GM12891 (cell line): Measurements from ENCODE around the gene CDHR5.
"Not testable (repeated sequence)": the region's sequence is repeated elsewhere in the genome, so short reads cannot be mapped to it uniquely, and the experiment has no call there.

ENCODE experiments used
- DNase-seq: peaks from one replicate; pipeline ENCODE4 v3.0.0; 2011; ENCODE audit warnings: low spot score; ENCODE audit not compliant: insufficient read length
- FAIRE-seq: peaks from 2 replicates; lab custom pipeline; 2011; peaks lifted over from hg19 to GRCh38; lab: Jason Lieb, UNC
- PAX5 ChIP-seq: IDR thresholded peaks from 2 replicates; pipeline ENCODE4 v1.6.1; 2011; ENCODE audit warnings: low read length, moderate library complexity, mild to moderate bottlenecking; ENCODE audit not compliant: insufficient read depth, severe bottlenecking
- POLR2A ChIP-seq: IDR thresholded peaks from 2 replicates; pipeline ENCODE4 v1.6.1; 2011; ENCODE audit warnings: low read depth, low read length, control low read depth
- POLR2AphosphoS5 ChIP-seq: IDR thresholded peaks from 2 replicates; pipeline ENCODE4 v1.6.1; 2011; ENCODE audit warnings: low read depth, low read length, control low read depth
- POU2F2 ChIP-seq: IDR thresholded peaks from 2 replicates; pipeline ENCODE4 v1.6.1; 2011; ENCODE audit warnings: low read depth, mild to moderate bottlenecking, control low read depth, low read length, moderate library complexity
- SPI1 ChIP-seq: IDR thresholded peaks from 2 replicates; pipeline ENCODE4 v1.6.1; 2011; ENCODE audit warnings: low read depth, low read length, control low read depth
- TAF1 ChIP-seq: IDR thresholded peaks from 2 replicates; pipeline ENCODE4 v1.6.1; 2011; ENCODE audit warnings: low read depth, low read length, control low read depth

Gene CDHR5

GRCh38 chr11:659532-660085 lies 34.9 kb upstream of the CDHR5 start:
- TF ChIP-seq SPI1, result no peak
- FAIRE-seq, result no peak
- no peak for DNase-seq

- FAIRE-seq, result no peak
- no peak for DNase-seq
- TF ChIP-seq SPI1 (no peak), TAF1 (no peak), POLR2AphosphoS5 (no peak), POLR2A (no peak), PAX5 (no peak), POU2F2 (no peak)
These were observed 33.0 kb upstream of the CDHR5 start for GRCh38 chr11:657691-658126.

- FAIRE-seq (no peak), DNase-seq (no peak)
- no peak for TF ChIP-seq PAX5
- TF ChIP-seq TAF1, result no peak
These were observed 32.1 kb upstream of the CDHR5 start for GRCh38 chr11:656866-657265.

GRCh38 chr11:656426-656825 lies 31.7 kb upstream of the CDHR5 start:
- no peak for DNase-seq
- no peak for FAIRE-seq
- TF ChIP-seq SPI1 (no peak), PAX5 (no peak), POLR2AphosphoS5 (no peak), POLR2A (no peak), TAF1 (no peak), POU2F2 (no peak)

- TF ChIP-seq TAF1, result no peak
- TF ChIP-seq POU2F2, result no peak
- TF ChIP-seq SPI1, result no peak
- TF ChIP-seq POLR2AphosphoS5, result no peak
- no peak for TF ChIP-seq PAX5
- TF ChIP-seq POLR2A, result no peak
- FAIRE-seq (no peak), DNase-seq (no peak)
These were observed 30.4 kb upstream of the CDHR5 start for GRCh38 chr11:655036-655726.

- FAIRE-seq, DNase-seq: not testable (repeated sequence)
These were observed 29.7 kb upstream of the CDHR5 start for GRCh38 chr11:654444-654843.

GRCh38 chr11:653837-654236 lies 29.1 kb upstream of the CDHR5 start:
- no peak for TF ChIP-seq PAX5
- no peak for TF ChIP-seq POU2F2
- TF ChIP-seq SPI1, result no peak
- TF ChIP-seq POLR2A, result no peak
- TF ChIP-seq TAF1, result no peak
- TF ChIP-seq POLR2AphosphoS5, result no peak
- DNase-seq (no peak), FAIRE-seq (no peak)

GRCh38 chr11:653136-653535 lies 28.4 kb upstream of the CDHR5 start:
- DNase-seq, FAIRE-seq: not testable (repeated sequence)

- DNase-seq (no peak), FAIRE-seq (no peak)
- TF ChIP-seq PAX5, result no peak
- no peak for TF ChIP-seq POLR2AphosphoS5
- TF ChIP-seq POLR2A, result no peak
- no peak for TF ChIP-seq TAF1
- no peak for TF ChIP-seq SPI1
- no peak for TF ChIP-seq POU2F2
These were observed 25.7 kb upstream of the CDHR5 start for GRCh38 chr11:650482-650881.

- DNase-seq, FAIRE-seq: not testable (repeated sequence)
These were observed 23.0 kb upstream of the CDHR5 start for GRCh38 chr11:647672-648158.

GRCh38 chr11:646214-646613 lies 21.5 kb upstream of the CDHR5 start:
- FAIRE-seq, result no peak
- TF ChIP-seq TAF1 (no peak), PAX5 (no peak), POLR2AphosphoS5 (no peak), SPI1 (no peak), POLR2A (no peak), POU2F2 (no peak)

More at GRCh38 chr11:646214-646613, 21.5 kb upstream of the CDHR5 start:
- DNase-seq, result no peak
